Activated naive CD8-positive, alpha-beta T cell treated with anti-CD3 and anti-CD28 coated beads, Interleukin-2, amount 50 U/mL, for 24 hours (primary cell): ENCODE data around the gene TRIM66.

Experiments used
- ATAC-seq: fragments of 150-1000 bp; cut with Tn5 transposase; one replicate; pipeline ENCODE4 v1.10.0; 2021
- DNase-seq: peaks from one replicate; pipeline ENCODE4 v3.0.0; 2021
- H3K27ac Mint-ChIP-seq: one replicate; pipeline ENCODE4 v1.8.0; 2021; ENCODE audit warnings: mild to moderate bottlenecking, mixed read lengths
- H3K27me3 Mint-ChIP-seq: one replicate; pipeline ENCODE4 v1.8.0; 2021; ENCODE audit warnings: mixed read lengths
- H3K36me3 Mint-ChIP-seq: one replicate; pipeline ENCODE4 v1.8.0; 2021; ENCODE audit warnings: low read depth, mixed read lengths
- H3K4me1 Mint-ChIP-seq: one replicate; pipeline ENCODE4 v1.8.0; 2021; ENCODE audit warnings: mixed read lengths
- H3K4me3 Mint-ChIP-seq: one replicate; pipeline ENCODE4 v1.8.0; 2021; ENCODE audit warnings: mild to moderate bottlenecking, moderate library complexity, mixed read lengths
- H3K9me3 Mint-ChIP-seq: one replicate; pipeline ENCODE4 v1.8.0; 2021; ENCODE audit warnings: mixed read lengths

The TRIM66 gene

DNA sequence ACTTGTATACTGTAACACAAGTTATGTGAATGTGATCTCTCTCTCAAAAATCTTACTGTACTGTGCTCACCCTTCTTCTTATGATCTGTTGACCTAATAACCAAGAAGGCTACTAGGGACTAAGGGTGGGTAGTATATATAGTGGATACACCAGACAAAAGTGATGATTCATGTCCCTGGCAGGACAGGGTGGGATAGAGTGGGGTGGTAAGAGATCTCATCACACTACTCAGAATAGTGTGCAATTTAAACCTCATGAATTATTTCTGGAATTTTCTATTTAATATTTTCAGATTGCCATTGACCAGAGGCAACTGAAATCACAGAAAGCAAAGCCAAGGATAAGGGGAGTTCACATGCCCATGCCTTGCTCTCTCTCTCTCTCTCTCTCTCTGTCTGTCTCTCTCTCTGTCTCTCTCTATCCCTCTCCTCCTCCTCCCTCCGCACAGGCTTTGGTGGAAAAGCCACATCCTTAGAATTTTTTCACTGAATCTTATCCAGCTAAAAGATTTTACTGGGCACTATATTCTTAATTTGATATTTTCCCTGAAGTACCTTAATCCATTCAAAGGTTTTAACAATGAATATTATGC is 76.4 kb downstream of the TRIM66 start:
- no peak overlapping the region for H3K27ac Mint-ChIP-seq
- H3K36me3 Mint-ChIP-seq: no peaks in the 10 kb centered on the region
- H3K9me3 Mint-ChIP-seq: no peaks in the 10 kb centered on the region
- H3K27me3 Mint-ChIP-seq: peaks cover 24% of the 10 kb centered on the region
- no peak overlapping the region for H3K4me3 Mint-ChIP-seq
- peaks cover 6% of the 10 kb centered on the region for H3K4me1 Mint-ChIP-seq
- DNase-seq (no peak), ATAC-seq (no peak)

DNA sequence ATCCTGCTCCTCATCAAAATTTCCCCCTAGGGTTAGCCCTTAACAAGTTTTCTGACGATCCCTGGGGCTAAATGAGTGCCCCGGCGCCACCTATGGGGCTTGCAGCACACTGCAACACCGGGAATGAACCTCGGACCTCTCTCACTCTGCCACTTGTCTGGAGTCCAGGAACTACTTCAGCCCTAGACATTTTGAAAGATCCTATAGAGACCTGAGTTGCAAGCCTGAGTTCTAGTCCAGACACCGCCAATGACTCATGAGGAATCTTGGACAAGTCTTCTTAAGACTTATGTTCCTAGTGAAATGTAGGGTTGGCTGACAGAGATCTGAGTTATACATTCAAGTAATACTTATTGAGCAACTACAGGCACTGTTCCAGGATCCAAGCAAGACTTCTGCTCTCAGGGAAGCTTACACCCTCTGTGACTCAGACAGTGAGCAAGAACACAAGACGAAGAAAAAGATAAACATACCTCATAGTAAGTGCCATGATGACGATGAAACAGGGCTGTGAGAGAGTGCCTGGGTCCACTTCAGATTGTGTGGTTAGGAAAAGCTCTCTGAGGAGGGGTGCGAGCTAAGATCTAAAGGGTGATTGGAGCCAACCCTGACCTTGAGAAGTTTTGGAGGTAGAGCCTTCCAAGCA is 78.3 kb downstream of the TRIM66 start:
- Mint-ChIP-seq H3K27ac (no peak overlapping the region), H3K27me3 (peaks cover 24% of the 10 kb centered on the region), H3K4me3 (no peak overlapping the region), H3K36me3 (no peaks in the 10 kb centered on the region), H3K9me3 (no peaks in the 10 kb centered on the region), H3K4me1 (no peaks in the 10 kb centered on the region)
- DNase-seq (peak; percentile 60), ATAC-seq (peak; percentile 71)

DNA sequence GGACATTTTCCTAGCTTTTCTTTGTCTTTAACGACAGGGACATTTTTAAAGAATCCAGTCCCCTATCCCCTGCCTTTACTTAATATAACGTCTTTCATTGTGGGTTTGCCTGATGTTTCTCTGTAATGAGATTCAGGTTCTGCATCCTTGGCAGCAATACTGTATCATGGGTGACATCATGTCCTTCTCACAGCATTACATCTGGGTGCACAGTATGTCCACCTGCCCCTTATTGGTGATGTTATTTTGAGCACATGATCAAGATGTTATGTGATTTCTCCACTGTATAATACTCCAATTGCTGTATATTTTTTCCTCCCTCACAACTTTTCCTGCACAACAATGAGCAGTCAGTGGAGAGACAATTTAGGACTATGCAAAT is 78.8 kb downstream of the TRIM66 start:
- Mint-ChIP-seq H3K27me3 (peaks cover 26% of the 10 kb centered on the region), H3K36me3 (no peaks in the 10 kb centered on the region), H3K9me3 (no peaks in the 10 kb centered on the region), H3K27ac (no peak overlapping the region), H3K4me1 (no peaks in the 10 kb centered on the region), H3K4me3 (no peak overlapping the region)
- ATAC-seq (peak; percentile 8), DNase-seq (no peak)

DNA sequence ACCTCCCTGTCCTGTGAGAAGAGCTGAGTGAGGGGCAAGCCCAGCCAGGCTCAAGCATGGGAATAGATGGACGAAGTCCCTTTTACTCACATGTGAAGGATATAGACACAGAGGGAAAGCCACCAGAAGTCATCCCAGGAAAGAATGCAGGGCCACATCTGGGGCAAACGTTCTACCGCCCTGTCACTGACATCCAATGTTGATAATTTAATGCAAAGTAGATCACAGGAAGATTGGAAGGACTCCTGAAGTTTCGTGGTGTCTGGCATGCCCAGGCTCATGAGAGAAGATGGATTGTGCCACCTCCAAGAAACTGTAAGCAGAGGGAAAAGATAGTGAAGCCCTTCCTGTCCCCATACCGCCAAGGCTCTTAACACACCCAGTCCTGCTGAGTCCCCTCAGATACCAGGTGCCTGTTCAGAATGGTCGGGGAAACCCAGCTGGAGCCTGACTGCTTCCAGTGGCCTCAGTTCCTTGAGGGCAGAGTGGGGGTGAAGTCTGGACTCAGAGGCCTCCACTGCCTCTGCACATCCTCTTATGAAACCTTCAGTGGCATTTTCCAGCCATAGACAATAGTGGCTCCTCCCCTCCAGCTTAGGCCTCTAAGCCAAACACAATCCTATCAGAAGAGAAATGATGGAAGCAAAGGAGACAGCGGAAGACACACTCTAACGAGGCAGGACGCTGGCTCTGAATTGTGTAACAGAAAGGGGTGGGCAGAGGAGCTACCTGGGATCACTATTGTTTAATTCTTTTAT is 80.9 kb downstream of the TRIM66 start:
- Mint-ChIP-seq H3K36me3 (no peaks in the 10 kb centered on the region), H3K4me3 (no peak overlapping the region), H3K9me3 (no peaks in the 10 kb centered on the region), H3K4me1 (no peaks in the 10 kb centered on the region), H3K27ac (no peak overlapping the region), H3K27me3 (peaks cover 36% of the 10 kb centered on the region)
- DNase-seq: no peak
- no peak for ATAC-seq

DNA sequence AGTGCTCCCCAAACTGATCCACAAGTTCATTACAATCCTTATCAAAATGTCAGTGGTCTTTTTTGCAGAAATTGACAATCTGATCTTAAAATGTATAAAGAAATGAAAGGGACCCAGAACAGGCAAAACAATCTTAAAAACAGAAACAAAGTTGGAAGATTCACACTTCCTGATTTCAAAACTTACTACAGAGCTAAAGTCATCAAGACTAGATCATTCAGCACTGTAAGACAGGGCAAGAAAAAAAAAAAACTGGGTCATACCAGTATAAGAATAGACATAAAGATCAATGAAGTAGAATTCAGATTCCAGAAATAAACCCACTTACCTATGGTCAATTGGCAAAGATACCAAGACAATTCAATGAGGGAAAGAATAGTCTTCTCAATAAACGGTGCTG is 84.0 kb downstream of the TRIM66 start:
- DNase-seq: no peak
- Mint-ChIP-seq H3K9me3 (no peaks in the 10 kb centered on the region), H3K27ac (no peak overlapping the region), H3K4me1 (peaks cover 6% of the 10 kb centered on the region), H3K27me3 (peaks cover 28% of the 10 kb centered on the region), H3K36me3 (no peaks in the 10 kb centered on the region), H3K4me3 (no peak overlapping the region)
- no peak for ATAC-seq

DNA sequence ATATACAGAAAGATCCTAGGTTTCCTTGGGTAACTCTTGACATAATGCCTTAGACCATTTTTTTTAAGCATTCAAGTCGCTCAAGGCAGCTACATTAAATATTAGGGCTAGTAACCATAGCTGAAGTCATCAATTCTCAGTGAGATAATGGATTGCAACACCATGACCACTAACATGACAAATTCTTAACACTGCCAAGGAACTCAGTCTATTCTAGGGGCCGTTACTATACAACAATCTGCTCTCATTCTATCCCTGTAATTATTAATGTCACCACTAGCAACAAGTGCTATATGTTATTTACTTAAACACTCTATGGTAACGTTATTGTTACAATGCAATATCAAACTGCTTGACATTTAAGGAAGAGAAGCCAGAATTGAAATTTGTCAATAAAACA is 85.3 kb downstream of the TRIM66 start:
- Mint-ChIP-seq H3K27ac (no peak overlapping the region), H3K4me1 (peaks cover 12% of the 10 kb centered on the region), H3K9me3 (no peaks in the 10 kb centered on the region), H3K36me3 (no peaks in the 10 kb centered on the region), H3K27me3 (peaks cover 35% of the 10 kb centered on the region), H3K4me3 (no peak overlapping the region)
- ATAC-seq (no peak), DNase-seq (no peak)

DNA sequence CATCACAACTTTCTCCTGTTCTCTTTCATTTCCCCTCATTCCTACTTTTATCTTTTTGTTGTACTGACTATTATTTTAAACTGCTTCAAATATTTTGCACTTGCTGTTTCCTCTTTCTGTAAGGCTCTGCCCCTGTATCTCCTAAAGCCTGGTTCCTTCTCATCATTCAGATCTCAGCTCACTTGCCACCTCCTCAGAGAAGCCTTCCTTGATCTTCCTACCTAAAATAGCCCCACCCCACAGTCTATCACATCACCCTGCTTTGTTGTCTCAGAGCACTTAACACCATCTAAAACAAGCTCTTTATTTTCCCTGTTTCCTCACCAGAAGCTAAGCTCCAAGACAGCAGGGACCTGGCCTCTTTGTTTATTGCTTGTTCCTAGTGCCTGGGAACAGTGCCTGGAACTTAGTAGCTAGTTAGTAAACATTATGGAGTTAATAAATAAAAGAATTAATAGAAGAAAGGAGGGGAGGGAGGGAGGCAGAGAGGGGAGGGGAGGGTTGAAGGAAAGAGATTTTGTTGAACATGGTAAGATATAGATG is 85.9 kb downstream of the TRIM66 start:
- no peak for ATAC-seq
- Mint-ChIP-seq H3K36me3 (no peaks in the 10 kb centered on the region), H3K9me3 (no peaks in the 10 kb centered on the region), H3K4me3 (no peak overlapping the region), H3K27ac (no peak overlapping the region), H3K4me1 (peaks cover 12% of the 10 kb centered on the region), H3K27me3 (peaks cover 35% of the 10 kb centered on the region)
- no peak for DNase-seq

DNA sequence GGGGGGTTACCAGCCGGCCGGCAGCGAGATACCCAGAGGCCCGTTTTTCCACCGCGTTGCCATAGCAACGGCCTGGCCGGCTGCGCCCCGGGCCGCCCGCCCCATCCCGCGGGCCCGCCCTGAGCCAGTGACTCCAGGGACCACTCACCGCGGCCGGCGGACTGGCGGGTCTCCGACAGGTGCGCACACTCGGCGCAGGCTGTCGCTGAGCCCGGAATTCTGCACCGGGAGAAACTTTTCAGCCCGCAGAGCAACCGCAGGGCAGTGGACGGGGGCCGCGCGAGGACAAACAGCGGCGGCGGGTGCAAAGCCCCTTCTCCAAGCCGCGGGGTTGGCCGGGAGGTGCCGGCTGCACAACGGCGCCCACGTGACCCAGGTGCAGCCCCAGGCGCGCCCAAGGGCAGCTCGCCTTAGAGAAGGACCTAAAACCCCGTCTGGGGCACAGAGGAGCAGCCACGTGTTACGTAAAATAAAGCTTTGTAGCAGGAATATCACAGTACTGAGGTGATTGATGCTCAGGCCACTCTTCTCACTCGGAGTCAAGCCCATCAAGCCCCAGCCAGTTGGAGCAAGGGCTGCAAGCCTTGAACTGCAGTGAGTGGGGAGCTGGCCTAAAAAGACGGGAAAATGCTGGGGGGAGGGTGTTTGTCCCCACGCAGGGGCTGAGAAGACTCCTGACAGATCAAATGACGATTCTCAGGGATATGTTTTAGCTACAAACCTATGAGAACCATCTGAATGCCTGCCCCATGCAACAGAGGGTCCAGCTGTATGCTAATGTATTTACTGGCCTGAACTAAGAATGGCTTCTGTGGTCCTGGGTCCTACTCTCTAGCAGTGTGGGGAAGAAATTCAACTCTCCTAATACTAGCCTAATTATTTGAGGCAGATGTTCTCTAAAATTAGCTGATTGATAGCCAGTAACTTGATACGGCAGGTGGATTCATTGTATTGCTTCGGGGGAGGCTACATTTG is 88.2 kb downstream of the TRIM66 start, which contains the start of gene STK33:
STK33 (minus strand) TSS at position 294 of the 975 bp plus-strand sequence. CDS start 119,323 bp downstream, outside the sequence.
- Mint-ChIP-seq H3K36me3 (no peaks in the 10 kb centered on the region), H3K27ac (no peak within 1 kb of the TSS), H3K4me3 (peak within 1 kb of the TSS; percentile 77), H3K27me3 (peaks cover 33% of the 10 kb centered on the region), H3K9me3 (no peaks in the 10 kb centered on the region), H3K4me1 (peaks cover 12% of the 10 kb centered on the region)
- DNase-seq (peak; percentile 68), ATAC-seq (peak; percentile 96)

DNA sequence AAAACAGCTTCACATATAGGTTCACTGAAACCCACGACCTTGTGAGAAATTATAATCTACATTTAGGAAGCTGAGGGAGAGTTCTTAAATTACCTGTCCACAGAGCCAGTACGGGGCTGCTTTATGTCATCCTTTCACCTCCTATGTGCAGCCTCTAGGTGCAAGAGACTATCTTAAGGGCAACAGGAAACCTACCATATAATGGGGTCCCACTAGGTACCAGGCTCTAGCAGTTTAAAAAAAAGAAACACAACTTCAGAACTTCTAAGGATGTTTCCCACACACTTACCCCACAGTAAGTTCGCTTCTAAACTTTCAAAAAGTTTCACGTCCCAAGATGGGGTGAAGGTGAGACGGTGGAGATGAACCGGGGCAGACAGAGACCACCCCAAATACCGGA is 89.0 kb downstream of the TRIM66 start:
- no peak for ATAC-seq
- H3K9me3 Mint-ChIP-seq: no peaks in the 10 kb centered on the region
- no peaks in the 10 kb centered on the region for H3K36me3 Mint-ChIP-seq
- H3K4me3 Mint-ChIP-seq: peak overlapping the region; percentile 77
- H3K27ac Mint-ChIP-seq: no peak overlapping the region
- H3K27me3 Mint-ChIP-seq: peaks cover 31% of the 10 kb centered on the region
- DNase-seq: no peak
- peaks cover 12% of the 10 kb centered on the region for H3K4me1 Mint-ChIP-seq

DNA sequence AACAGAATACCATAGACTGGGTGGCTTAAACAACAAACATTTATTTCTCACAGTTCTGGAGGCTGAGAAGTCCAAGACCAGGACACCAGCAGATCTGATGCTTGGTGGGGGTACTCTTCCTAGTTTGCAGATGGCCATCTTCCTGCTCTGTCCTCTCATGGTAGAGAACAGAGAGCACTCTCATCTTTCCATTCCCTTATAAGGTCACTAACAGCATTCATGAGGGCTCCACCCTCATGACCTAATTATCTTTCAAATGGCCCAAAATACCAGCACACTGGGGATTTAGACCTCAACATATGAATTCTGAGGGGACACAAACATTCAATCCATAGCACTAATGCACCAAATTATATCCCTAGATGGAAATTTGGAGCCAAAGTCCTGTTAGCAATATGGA is 94.5 kb downstream of the TRIM66 start:
- H3K4me3 Mint-ChIP-seq: no peak overlapping the region
- peaks cover 2% of the 10 kb centered on the region for H3K4me1 Mint-ChIP-seq
- H3K36me3 Mint-ChIP-seq: no peaks in the 10 kb centered on the region
- H3K27me3 Mint-ChIP-seq: peaks cover 11% of the 10 kb centered on the region
- ATAC-seq (no peak), DNase-seq (no peak)
- no peaks in the 10 kb centered on the region for H3K9me3 Mint-ChIP-seq
- no peak overlapping the region for H3K27ac Mint-ChIP-seq

DNA sequence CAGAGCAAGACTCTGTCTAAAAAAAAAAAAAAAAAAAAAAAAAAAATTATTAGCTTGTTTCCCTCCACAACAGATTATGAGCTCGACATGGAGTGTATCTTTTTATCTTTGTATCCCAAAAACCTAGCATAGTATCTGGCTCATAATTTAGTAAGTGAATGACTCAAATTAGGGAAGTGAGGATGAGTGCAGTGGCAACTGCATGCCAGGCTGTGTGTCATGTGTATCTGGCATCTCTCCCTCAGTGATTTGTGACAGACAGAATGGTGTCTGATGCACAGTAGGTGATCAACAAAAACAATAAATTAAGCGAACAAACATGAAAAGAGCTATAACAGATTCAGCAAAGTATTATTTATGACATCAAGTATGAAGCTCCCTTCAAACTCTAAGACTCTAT is 95.7 kb downstream of the TRIM66 start:
- DNase-seq (no peak), ATAC-seq (no peak)
- Mint-ChIP-seq H3K27ac (no peak overlapping the region), H3K27me3 (peaks cover 9% of the 10 kb centered on the region), H3K4me3 (no peak overlapping the region), H3K36me3 (no peaks in the 10 kb centered on the region), H3K4me1 (no peaks in the 10 kb centered on the region), H3K9me3 (no peaks in the 10 kb centered on the region)

DNA sequence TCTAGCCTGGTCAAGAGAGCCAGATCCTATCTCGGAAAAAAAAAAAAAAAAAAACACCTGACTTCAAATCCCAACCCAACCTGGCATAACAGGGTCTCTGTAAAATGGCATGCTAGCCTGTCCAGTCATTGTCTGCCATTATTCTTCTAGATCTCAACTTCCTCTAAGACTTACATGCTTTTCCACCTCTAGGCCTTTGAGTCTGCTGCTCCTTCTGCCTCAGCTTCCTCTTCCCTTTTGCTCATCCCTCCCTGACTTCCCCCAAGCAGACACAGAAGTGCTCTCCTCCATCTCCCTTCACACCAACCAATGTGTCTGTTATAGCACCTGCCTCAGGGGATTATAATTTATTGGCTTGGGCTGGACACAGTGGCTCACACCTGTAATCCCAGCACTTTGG is 96.3 kb downstream of the TRIM66 start:
- Mint-ChIP-seq H3K27ac (no peak overlapping the region), H3K36me3 (no peaks in the 10 kb centered on the region), H3K27me3 (peaks cover 8% of the 10 kb centered on the region), H3K4me3 (no peak overlapping the region), H3K9me3 (no peaks in the 10 kb centered on the region), H3K4me1 (no peaks in the 10 kb centered on the region)
- DNase-seq: no peak
- ATAC-seq: no peak

DNA sequence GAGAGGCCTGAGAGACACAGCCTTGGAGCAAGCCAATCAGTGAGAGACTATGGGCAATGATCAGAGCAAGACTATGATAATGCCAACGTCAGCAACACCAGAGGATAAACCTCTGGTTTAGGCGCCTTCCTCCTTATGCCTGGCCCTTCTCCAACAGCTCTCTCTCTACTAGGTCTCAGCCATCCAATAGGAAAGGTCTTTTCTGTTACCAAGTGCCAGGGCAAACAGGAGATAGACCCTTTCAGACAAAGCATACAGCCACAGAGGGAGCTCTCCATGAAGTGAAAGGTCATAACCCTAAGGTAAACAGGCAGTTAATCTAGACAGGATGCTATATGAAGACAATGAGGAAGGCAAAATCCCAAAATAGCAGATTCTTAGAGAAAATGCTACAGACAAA is 98.0 kb downstream of the TRIM66 start:
- no peaks in the 10 kb centered on the region for H3K36me3 Mint-ChIP-seq
- H3K27ac Mint-ChIP-seq: no peak overlapping the region
- H3K4me1 Mint-ChIP-seq: no peaks in the 10 kb centered on the region
- ATAC-seq: no peak
- DNase-seq: no peak
- H3K27me3 Mint-ChIP-seq: peaks cover 10% of the 10 kb centered on the region
- H3K4me3 Mint-ChIP-seq: no peak overlapping the region
- peaks cover 8% of the 10 kb centered on the region for H3K9me3 Mint-ChIP-seq

DNA sequence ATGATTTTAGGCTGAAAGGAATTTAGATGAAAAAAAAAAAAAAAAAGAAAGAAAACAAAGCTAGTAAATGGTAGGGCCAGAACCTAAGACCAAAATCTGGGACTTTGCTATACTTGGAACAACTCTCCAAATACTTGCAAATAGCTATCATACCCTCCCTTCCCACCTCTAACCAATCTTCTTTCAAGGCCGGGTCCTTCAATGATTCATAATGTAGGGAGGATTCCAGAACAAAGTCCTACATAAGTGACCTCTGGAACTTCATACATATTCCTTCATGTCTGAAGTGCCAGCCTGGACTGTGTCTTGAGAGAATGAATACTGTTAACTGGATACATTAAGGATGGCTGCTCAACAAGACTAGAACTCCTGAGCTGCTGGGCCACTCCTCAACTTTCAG is 98.4 kb downstream of the TRIM66 start:
- H3K4me3 Mint-ChIP-seq: no peak overlapping the region
- H3K36me3 Mint-ChIP-seq: no peaks in the 10 kb centered on the region
- H3K27ac Mint-ChIP-seq: no peak overlapping the region
- no peaks in the 10 kb centered on the region for H3K4me1 Mint-ChIP-seq
- peaks cover 8% of the 10 kb centered on the region for H3K9me3 Mint-ChIP-seq
- ATAC-seq (no peak), DNase-seq (no peak)
- H3K27me3 Mint-ChIP-seq: peaks cover 10% of the 10 kb centered on the region
